NCI-H1048 (cell line): ENCODE results near the gene IGFBPL1.
"Not testable (repeated sequence)": the region's sequence is repeated elsewhere in the genome, so short reads cannot be mapped to it uniquely, and the experiment has no call there.

ENCODE experiments used
- DNase-seq: peaks from one replicate; lab custom pipeline; 2025; lab: John Stamatoyannopoulos, UW

Gene IGFBPL1

GRCh38 chr9:38423973-38424843, at the start of gene IGFBPL1:
IGFBPL1 (minus strand) TSS chr9:38424454; CDS start chr9:38424424, 30 bp downstream.
- DNase-seq, result no peak

GRCh38 chr9:38472583-38473249, 48.5 kb upstream of the IGFBPL1 start:
- not testable (repeated sequence) for DNase-seq

GRCh38 chr9:38467404-38467803, 43.1 kb upstream of the IGFBPL1 start:
- DNase-seq, result no peak

- no peak for DNase-seq
Measured at GRCh38 chr9:38453835-38454234, 29.6 kb upstream of the IGFBPL1 start.

GRCh38 chr9:38451162-38451561, 26.9 kb upstream of the IGFBPL1 start:
- DNase-seq, result no peak

GRCh38 chr9:38447703-38448102, 23.4 kb upstream of the IGFBPL1 start:
- DNase-seq, result no peak

GRCh38 chr9:38445154-38446043, 21.1 kb upstream of the IGFBPL1 start:
- DNase-seq, result no peak

- no peak for DNase-seq
Measured at GRCh38 chr9:38443597-38443996, 19.3 kb upstream of the IGFBPL1 start.

GRCh38 chr9:38443181-38443580, 18.9 kb upstream of the IGFBPL1 start:
- DNase-seq, result no peak

GRCh38 chr9:38442473-38443096, 18.3 kb upstream of the IGFBPL1 start:
- no peak for DNase-seq

- no peak for DNase-seq
Measured at GRCh38 chr9:38441347-38442085, 17.3 kb upstream of the IGFBPL1 start.

- DNase-seq, result no peak
Measured at GRCh38 chr9:38440516-38440915, 16.3 kb upstream of the IGFBPL1 start.

- DNase-seq, result no peak
Measured at GRCh38 chr9:38439916-38440301, 15.7 kb upstream of the IGFBPL1 start.

- no peak for DNase-seq
Measured at GRCh38 chr9:38439291-38439915, 15.1 kb upstream of the IGFBPL1 start.

- no peak for DNase-seq
Measured at GRCh38 chr9:38437193-38437823, 13.1 kb upstream of the IGFBPL1 start.

- no peak for DNase-seq
Measured at GRCh38 chr9:38436708-38437107, 12.5 kb upstream of the IGFBPL1 start.

- DNase-seq, result no peak
Measured at GRCh38 chr9:38435521-38435920, 11.3 kb upstream of the IGFBPL1 start.

- no peak for DNase-seq
Measured at GRCh38 chr9:38434853-38435252, 10.6 kb upstream of the IGFBPL1 start.

GRCh38 chr9:38434365-38434764, 10.1 kb upstream of the IGFBPL1 start:
- DNase-seq, result no peak

GRCh38 chr9:38432922-38433510, 8.8 kb upstream of the IGFBPL1 start:
- no peak for DNase-seq
